ENCODE data around the gene MPP1.
"Not testable (repeated sequence)": the region's sequence is repeated elsewhere in the genome, so short reads cannot be mapped to it uniquely, and the experiment has no call there.

- not testable (repeated sequence) for TF ChIP-seq TCF7L2 (IDR thresholded peaks at IDR 0.05; ENCODE audit: low read depth, low read length); SIN3A (IDR thresholded peaks at IDR 0.05; ENCODE audit: borderline replicate concordance, insufficient read depth, low read depth, low read length); REST (IDR thresholded peaks at IDR 0.05; ENCODE audit: insufficient read depth in 1 of 2, low read depth in 2 of 2, low read length in 1 of 2)
These were observed 20.3 kb upstream of the MPP1 start for GRCh38 chrX:154825586-154825985.
